GM18951 (cell line): ENCODE measurements around the gene C16orf87.
"Not testable (repeated sequence)": the region's sequence is repeated elsewhere in the genome, so short reads cannot be mapped to it uniquely, and the experiment has no call there.

Source experiments
- POLR2A ChIP-seq: IDR thresholded peaks from 4 replicates; pipeline ENCODE4 v1.6.1; 2011; ENCODE audit warnings: mild to moderate bottlenecking; ENCODE audit not compliant: insufficient read length, insufficient read depth; ENCODE audit errors: extremely low read depth
- in situ Hi-C: fragments of 300-500 bp; cut with MboI; formaldehyde crosslinking; loops from one replicate; pipeline ENCODE4 v1.12.0; 2022; ENCODE audit warnings: low sequenced_read_pairs, mixed read lengths, inconsistent platforms; ENCODE audit not compliant: unreplicated experiment

The C16orf87 gene

GRCh38 chr16:46801428-46802049, 29.4 kb downstream of the C16orf87 start:
- no peak for TF ChIP-seq POLR2A
- in situ Hi-C loops = no loop called here

GRCh38 chr16:46800494-46800893, 30.5 kb downstream of the C16orf87 start:
- in situ Hi-C loops = no loop called here
- TF ChIP-seq POLR2A = no peak

GRCh38 chr16:46797501-46797900, 33.5 kb downstream of the C16orf87 start:
- in situ Hi-C loops = no loop called here
- TF ChIP-seq POLR2A = no peak

GRCh38 chr16:46796764-46797269, 34.2 kb downstream of the C16orf87 start:
- no peak for TF ChIP-seq POLR2A
- in situ Hi-C loops = no loop called here

GRCh38 chr16:46793841-46794240, 37.1 kb downstream of the C16orf87 start:
- in situ Hi-C loops = no loop called here
- no peak for TF ChIP-seq POLR2A

GRCh38 chr16:46790599-46791270, 40.2 kb downstream of the C16orf87 start:
- in situ Hi-C loops = no loop called here
- no peak for TF ChIP-seq POLR2A

- peak; percentile 86 for TF ChIP-seq POLR2A
- in situ Hi-C loops = no loop called here
Observed at GRCh38 chr16:46789499-46790414, 41.2 kb downstream of the C16orf87 start.

GRCh38 chr16:46788891-46789474, 42.0 kb downstream of the C16orf87 start:
- in situ Hi-C loops = no loop called here
- no peak for TF ChIP-seq POLR2A

GRCh38 chr16:46787909-46788308, 43.1 kb downstream of the C16orf87 start:
- no peak for TF ChIP-seq POLR2A
- in situ Hi-C loops = no loop called here

GRCh38 chr16:46785076-46785845, 45.7 kb downstream of the C16orf87 start:
- no peak for TF ChIP-seq POLR2A
- in situ Hi-C loops = no loop called here

- in situ Hi-C loops = not testable (repeated sequence)
Observed at GRCh38 chr16:46784569-46784968, 46.4 kb downstream of the C16orf87 start.

GRCh38 chr16:46783800-46784199, 47.2 kb downstream of the C16orf87 start:
- in situ Hi-C loops = no loop called here
- no peak for TF ChIP-seq POLR2A
